CD4-positive, alpha-beta T cell treated with Interleukin-10 for 1 hour (primary cell): ENCODE results near the gene WDR49.

Experiments
- DNase-seq: peaks from one replicate; pipeline ENCODE4 v3.0.0-alpha.2; 2020

The WDR49 gene

DNA sequence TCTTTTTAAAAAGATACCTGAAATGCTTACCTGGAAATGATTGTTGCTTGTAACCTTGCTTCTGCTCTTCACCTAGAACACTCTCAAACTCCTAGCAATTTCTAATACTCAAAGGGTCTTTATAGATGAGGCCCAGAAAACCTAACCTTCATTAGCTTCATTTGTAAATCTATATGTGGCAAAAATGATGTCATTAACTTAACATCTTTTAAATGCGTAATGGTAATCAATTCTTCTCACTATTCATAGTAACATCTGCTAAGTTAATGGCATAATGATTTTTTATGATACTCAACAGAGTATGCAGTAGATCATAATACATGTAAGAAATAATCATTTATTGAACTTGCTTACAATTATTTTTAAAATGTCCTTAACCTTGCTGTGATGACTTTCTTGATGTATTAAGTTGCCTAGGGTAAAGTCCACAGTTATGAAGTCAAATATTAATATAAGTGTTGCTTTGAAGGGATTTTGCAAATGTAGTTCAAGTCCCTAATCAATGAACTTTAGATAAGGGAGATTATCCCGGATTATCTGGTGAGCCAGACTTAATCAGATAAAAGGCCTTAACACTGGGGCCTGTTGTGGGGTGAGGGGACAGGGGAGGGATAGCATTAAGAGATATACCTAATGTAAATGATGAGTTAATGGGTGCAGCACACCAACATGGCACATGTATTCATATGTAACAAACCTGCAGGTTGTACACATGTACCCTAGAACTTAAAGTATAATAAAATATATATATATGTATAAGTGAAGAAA, 169.8 kb downstream of the WDR49 start:
- DNase-seq: no peak

- DNase-seq: no peak
These were observed 172.6 kb downstream of the WDR49 start for GRCh38 chr3:167481164-167481563.

DNA sequence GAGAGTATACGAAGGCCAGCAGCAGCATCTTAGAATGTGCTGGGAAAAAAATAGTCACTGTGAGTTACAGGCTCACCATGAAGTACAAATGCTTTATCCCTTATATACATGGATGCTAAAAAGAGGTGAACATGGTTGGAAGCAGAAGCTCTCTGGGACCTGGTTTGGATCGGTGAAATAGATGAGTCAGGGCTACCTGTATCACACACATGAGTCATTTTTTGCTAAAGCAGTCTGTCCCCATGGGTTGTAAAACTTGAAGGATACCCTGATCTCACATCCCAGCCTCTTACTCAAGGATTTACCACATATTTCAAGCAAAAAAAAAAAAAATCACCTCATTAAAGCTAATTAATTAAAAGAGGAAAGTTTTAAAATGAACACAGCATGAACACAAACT, 173.0 kb downstream of the WDR49 start:
- DNase-seq: no peak

DNA sequence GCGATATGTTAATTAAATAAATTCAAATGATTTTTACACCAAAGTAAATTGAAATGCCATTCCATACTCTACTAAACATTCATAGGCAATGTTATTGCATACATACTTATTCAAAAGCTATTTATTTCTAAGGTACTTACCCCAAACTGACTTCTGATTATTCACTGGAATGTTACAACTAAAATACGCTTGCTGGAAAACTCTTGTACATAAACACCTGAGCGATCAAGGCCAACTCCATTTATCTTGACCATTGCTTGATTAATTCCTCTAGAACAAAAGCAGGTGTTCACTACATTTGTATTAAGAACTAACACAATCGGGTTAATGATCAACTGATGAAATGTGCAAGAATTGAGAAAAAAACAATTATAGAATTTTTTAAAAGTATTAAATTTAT, 179.9 kb downstream of the WDR49 start, which contains the start of gene SERPINI2:
TSS of gene SERPINI2 (minus strand) at position 180 of the 400 bp plus-strand sequence. CDS start 2,208 bp downstream, outside the sequence.
- no peak for DNase-seq

DNA sequence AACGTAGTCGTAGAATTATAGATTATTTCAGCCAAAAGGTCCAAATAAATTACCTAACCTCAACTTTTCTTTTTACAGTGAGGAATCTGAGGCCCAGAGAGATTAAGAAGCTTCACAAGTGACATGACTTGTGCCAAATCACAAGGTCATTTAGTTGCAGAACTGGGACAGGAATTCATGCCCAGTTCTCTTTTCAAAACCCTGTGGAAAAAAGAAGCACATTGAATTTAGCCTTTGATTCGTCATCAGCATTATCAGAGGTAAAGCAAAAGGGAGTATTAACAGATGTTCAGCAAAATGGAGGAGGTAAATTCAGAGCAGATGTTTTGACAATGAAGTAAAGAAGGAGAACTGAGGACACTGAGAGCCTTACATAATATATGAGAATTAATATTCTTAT, 184.4 kb downstream of the WDR49 start:
- no peak for DNase-seq

GRCh38 chr3:167467848-167468611, 185.7 kb downstream of the WDR49 start:
- DNase-seq: no peak

- DNase-seq: no peak
These were observed 186.8 kb downstream of the WDR49 start for GRCh38 chr3:167466966-167467365.

GRCh38 chr3:167456157-167456799, 197.5 kb downstream of the WDR49 start:
- no peak for DNase-seq

GRCh38 chr3:167453815-167454214, 199.9 kb downstream of the WDR49 start:
- DNase-seq: no peak

- no peak for DNase-seq
These were observed 202.5 kb downstream of the WDR49 start for GRCh38 chr3:167451282-167451681.

GRCh38 chr3:167450675-167451074, 203.1 kb downstream of the WDR49 start:
- no peak for DNase-seq

DNA sequence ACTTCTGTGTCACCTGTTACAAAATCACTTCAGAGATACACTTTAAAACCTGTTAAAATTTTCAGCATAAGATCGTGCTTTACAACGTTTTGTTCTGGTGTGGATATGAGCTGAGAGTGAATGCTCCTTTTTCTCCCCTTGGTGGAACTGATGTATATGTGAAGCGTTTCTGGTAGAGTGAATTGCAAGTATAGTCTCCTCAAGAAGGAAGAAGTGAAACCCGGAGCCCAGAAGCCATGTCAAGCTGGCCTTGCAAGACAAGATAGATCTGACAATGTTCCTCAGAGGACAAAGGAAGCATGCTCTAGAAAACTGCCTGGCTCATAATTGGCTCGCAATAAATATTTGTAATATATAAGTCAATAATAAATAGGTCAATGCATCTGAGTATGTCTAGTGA, 203.5 kb downstream of the WDR49 start:
- DNase-seq: no peak

DNA sequence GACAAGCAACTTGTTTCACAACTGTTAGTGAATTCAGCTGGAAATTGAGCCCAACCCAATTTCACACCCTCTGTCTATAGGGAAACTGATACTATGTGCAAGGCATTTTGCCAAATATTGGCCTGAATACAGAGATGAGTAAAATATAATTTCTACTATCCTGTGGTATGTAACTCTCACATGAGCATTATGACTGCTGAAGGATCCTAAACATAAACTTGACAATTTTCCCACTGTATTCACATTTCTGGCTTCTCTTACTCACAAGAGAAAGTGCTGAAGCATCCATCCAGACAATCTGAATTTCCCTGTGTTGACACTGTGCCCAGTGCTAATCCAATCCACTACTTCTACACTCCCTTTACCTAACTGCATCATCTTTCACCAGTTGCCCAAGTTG, 208.3 kb downstream of the WDR49 start:
- no peak for DNase-seq

DNA sequence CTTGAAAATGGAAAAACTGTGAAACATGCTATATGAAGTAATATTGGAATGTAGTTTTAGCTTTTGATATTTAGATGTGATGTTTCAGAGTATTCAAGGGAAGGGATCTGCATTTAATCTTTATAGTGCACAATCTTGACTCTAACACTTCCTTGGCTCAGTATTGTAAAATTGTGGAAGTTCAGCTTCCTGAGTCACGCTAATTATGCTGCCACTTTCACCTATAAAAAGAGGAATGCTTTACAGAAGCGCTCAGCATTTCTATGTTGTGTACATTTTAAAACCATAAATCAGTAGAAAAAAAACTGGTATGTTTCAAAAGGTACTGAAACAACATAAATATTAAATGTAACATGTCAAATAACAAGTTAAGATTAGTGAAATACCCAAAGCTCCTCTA, 212.5 kb downstream of the WDR49 start:
- DNase-seq: no peak

DNA sequence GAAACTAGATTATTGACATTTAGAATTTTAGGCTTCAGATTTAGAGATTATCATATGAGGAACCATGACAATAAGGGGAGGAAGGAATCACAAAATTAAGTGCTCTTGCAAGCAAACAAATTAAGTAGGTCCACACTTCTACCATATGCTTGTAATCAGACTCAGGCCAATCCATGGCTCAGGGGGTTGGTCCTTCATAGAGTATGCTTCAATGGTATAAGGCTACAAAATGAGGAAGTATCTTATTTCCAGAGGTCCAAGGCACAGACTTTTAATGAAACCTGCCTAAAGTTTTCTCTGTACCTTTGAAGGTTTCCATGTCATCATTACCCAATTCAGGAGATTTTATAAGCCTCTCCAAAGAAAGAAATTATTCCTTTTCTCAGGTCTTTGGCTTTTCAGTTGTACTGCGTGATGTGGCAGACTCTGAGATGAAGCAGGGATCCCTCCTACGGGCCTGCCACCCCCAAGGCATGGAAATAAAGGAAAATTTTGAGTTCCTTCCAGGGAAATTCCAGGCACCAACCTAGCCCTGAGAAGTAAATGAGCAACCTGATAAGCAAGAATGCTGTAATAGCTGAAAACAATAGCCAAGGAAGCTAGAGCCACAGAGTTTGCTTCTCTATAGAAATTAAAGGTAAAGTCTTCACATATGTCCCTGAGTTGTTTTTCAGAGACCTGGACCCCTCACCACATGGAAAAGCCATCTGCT, 216.2 kb downstream of the WDR49 start:
- DNase-seq: no peak
